Measurements from ENCODE around the gene VPS37B.
"Not testable (repeated sequence)": the region's sequence is repeated elsewhere in the genome, so short reads cannot be mapped to it uniquely, and the experiment has no call there.

VPS37B gene, protein sequence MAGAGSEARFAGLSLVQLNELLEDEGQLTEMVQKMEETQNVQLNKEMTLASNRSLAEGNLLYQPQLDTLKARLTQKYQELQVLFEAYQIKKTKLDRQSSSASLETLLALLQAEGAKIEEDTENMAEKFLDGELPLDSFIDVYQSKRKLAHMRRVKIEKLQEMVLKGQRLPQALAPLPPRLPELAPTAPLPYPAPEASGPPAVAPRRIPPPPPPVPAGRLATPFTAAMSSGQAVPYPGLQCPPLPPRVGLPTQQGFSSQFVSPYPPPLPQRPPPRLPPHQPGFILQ

GRCh38 chr12:122895704-122896636 is at the start of gene VPS37B:
Gene VPS37B (minus strand): TSS chr12:122896124. CDS start chr12:122896062, 62 bp downstream.
- DNase-seq = peak; percentile 93

DNA sequence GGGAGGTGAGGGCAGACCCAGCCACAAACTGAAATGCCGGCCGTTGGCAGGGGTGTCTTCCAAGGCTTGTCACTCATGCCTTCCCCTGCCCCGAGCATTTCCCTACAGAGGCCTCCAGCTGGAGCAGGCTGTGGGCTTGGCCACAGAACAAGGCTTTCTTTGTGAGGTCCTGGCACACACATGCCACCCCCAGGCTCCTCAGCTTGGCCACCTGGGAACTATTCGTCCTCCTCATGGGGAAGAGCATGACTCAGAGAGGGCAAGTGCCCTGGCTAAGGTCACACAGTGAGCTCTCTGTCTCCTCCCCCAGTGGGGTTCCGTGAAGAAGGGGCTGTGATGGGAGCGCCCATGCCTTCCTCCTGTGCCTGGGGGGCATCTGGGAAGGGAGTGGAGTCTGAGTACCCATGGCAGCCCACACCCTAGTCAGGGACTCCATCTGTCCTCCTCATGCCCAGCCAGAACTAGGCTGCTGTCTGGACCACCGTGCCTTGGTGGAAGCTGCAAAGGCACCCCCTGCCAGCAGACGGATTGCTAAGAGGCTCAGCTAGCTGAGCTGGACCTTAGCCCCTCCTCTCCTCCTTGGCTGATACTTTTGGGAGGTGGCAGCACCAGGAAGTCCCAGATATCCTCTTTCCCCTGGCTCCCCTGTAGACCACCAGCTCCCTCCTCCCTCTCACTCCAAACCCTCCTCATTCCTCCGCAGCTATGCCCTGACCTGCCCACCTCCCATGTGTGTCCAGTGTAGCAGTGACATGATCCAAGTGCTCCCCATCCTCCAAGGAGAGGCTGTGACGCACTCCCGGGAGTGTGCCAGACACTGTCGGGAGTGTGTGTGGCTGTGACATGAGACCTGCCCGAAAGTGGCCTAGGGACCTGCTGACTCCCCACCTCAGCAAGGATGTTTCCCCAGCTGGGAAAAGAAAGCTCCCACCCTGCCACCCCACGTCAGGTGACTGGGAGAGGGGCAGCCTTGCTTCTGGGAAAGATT is 49.0 kb upstream of the VPS37B start:
- DNase-seq = no peak

- no peak for DNase-seq
These were observed 47.3 kb upstream of the VPS37B start for GRCh38 chr12:122943196-122943595.

DNA sequence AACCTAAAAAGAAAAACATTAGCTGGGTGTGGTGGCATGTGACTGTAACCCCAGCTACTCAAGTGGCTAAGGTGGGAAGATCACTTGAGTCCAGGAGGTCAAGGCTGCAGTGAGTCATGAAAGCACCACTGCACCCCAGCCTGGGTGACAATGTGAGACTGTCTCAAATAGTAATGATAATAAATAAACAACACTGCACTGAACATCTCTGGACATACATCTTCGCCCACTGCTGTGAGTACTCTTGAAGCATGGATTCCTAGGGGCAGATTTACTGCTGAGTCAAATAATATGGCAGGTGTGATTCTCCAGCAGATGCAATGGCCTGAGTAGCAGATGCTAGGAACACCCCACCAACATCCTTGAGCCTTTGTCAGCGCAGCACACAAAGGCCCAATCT is 46.7 kb upstream of the VPS37B start:
- no peak for DNase-seq

- DNase-seq = not testable (repeated sequence)
These were observed 45.4 kb upstream of the VPS37B start for GRCh38 chr12:122941351-122941750.

GRCh38 chr12:122939125-122939524 is 43.2 kb upstream of the VPS37B start:
- no peak for DNase-seq

DNA sequence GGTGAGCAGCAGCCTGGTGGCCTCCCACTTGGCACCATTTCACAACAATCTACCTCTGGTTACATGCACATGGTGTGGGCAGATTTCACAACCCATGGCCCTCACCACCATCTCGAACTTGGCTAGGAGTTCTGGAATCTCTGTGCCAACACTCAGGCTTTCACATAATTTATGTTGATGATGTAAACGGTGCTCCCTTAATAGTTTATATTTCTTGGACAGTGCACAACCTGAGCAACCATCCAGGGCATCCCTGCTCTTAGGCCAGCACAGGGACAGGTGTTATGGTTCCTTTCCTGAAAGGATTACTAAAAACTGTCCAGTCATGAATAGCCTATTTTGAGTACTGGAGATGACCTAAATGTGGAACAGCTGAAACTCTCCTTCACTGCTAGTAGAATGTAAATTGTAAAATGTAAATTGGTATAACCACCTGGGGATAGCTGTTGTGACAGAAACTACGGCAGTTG is 41.7 kb upstream of the VPS37B start:
- DNase-seq = no peak

GRCh38 chr12:122935318-122935717 is 39.4 kb upstream of the VPS37B start:
- DNase-seq = no peak

DNA sequence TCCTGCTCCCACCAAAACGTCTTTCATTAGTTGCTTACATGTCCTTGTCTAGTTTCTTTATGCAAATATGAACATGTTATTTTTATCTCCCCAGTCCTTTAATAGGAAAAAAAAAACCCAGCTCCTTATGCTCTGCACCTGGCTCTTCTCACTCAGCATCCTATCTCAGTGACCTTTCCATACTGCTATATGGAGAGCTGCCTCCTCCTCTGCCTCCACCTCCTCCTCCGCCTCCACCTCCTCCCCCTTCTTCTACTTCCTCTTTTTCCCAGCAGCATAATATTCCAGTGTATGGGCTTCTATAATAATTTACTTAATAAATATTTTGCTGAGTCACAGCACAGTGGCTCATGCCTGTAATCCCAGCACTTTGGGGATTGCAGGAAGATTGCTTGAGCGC is 38.8 kb upstream of the VPS37B start:
- DNase-seq = no peak

DNA sequence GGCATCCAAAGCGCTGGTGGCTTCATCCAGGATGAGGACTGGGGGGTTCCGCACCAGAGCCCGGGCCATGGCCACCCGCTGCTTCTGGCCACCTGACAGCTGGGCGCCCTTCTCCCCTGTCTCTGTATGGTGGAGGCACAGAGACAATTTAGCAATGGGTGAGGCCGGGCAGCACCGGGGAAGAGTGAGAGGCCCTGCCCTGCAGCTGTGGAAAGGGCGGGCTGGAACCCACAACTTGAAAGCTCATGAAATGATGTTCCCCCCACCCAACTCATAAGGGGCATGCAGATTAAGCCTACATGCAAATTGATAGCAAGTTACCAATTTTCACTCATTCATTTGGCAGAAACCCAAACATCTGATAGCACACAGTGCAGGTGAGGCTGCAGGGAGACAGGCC is 36.3 kb upstream of the VPS37B start:
- no peak for DNase-seq

DNA sequence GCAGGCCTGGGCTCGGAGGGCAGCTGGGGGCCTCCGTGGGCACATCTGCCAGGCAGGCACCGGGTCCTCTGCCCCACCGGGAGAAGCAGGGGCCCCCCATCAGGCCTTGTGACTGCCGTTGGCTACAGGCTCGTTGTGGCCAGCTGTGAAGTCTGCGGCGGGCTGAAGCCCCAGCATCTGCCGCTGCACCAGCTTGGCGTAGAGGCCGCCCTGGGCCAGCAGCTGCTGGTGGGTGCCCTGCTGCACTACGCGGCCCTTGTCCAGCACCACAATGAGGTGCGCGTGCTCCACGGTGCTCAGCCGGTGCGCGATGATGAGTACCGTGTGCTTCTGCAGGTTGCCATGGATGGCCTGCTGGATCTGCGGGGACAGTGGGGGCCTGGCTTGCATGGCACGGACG is 33.9 kb upstream of the VPS37B start:
- DNase-seq = no peak

DNA sequence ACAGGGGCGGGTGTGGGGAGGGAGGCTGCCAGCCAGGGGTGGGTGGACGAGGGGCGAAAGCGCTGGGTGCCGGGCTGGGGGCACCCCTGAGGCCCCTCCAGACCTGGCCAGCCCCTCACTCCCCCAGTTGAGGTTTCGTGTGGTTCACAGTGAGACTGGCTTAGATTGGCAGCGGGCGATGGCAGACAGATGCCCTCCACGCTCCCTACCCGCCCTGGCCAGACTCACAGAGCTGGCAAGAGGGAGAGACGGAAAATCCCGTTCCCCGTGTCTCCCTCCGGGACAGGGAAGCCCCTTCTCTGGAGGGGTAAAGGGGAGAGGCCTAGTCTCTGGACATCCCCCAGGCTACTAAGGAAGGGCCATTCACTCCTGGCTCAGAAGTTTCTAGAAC is 33.2 kb upstream of the VPS37B start:
- no peak for DNase-seq

GRCh38 chr12:122928404-122929147 is 32.7 kb upstream of the VPS37B start:
- no peak for DNase-seq

DNA sequence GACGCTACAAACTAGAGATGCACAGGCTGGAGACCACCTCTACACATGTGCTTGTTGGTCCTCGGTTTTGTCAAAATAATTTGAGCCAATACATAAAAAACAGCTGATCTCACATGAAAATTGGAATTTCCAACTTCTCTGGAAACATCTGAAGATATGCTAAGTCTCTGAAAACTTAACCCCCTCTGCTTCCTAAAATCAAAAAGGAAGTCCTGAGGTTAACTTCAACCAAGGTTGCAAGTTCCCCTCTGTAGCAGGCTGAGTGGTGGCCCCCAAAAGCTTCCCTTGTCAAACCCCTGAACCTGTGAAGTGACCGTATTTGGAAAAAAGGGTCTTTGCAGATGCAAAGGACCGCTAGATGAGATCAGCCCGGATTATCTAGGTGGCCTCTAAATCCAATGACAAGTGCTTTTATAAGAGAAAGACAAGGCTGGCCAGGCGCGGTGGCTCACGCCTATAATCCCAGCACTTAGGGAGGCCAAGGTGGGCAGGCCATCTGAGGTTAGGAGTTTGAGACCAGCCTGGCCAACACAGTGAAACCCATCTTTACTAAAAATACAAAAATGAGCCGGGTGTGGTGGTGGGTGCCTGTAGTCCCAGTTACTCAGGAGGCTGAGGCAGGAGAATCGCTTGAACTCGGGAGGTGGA is 32.0 kb upstream of the VPS37B start:
- DNase-seq = no peak

DNA sequence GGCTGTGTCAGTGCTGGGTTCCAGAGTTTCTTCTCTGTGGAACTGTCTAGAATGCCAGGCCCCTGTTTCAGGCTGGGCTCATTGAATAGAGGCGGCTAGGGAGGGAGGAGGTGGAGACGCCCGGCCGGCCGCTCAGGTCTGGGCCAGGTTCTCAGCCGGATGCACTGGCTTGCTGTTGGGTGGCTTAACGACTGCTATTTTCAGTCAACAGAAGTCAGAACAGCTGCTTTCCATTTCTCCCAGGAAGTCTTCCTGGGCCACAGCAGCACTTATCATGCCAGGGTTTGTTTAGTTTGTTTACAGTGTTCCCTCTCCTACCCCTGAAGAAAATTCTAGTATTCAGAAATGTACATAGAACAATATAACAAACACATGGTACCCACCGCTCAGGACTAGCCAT is 26.0 kb upstream of the VPS37B start:
- DNase-seq = no peak

DNA sequence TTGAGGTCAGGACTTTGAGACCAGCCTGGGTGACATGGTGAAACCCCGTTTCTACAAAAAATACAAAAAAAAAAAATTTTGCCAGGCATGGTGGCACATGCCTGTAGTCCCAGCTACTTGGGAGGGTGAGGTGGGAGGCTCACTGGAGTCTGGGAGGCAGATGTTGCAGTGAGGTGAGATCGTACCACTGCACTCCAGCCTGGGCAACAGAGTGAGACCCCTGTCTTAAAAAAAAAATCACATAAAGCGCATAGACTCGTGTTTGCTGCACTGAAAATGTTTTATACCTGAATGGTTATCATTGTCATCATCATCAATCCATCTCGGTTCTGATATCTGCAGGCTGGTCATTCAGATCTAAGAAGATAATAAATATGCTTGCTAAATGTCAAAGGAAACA is 24.8 kb upstream of the VPS37B start:
- no peak for DNase-seq

DNA sequence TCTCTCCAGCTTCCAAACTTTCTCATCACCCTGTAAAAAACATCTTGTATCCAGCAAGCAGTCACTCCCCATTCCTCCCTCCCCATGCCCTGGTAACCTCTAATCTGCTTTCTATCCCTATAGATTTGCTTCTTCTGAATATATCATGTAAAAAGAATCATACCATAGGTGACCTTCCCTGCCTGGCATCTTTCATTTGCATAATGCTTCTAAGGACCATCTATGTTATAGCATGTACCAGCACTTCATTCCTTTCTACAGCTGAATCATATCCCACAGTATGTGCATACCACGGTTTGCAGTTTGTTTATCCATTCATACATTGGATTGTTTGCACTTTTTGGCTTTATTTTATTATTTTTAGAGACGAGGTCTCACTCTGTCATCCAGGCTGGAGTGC is 22.9 kb upstream of the VPS37B start:
- no peak for DNase-seq

DNA sequence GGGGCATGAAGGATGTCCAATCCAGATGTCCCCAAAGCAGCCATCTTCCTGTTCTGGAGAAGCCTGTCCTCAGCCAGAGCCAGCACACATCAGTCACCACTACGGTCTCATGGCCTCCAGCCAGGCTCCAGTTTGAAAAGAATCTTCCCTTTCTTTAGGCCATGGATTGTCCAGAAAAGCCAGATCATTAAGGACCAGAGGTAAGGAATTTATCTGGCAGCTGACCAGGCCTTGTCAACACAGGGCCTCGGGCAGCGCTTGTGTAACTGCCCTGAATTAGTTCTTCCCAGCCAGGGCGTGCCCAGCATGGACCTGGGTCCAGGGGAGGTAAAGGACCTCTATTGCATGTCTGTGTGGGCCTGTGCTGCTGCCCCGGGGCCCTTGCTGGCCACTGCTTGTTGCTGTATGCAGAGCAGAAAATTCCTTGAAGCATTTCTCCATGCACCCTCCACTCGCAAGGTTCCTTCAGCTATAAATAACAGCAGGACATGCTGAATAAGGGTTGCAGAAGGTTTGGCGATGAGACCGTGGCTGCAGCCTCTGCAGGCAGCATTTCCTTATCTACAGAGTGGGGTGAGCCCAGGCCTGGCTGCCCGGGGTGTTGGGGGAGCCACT is 21.7 kb upstream of the VPS37B start:
- DNase-seq = no peak

- no peak for DNase-seq
These were observed 13.7 kb upstream of the VPS37B start for GRCh38 chr12:122909442-122910288.

DNA sequence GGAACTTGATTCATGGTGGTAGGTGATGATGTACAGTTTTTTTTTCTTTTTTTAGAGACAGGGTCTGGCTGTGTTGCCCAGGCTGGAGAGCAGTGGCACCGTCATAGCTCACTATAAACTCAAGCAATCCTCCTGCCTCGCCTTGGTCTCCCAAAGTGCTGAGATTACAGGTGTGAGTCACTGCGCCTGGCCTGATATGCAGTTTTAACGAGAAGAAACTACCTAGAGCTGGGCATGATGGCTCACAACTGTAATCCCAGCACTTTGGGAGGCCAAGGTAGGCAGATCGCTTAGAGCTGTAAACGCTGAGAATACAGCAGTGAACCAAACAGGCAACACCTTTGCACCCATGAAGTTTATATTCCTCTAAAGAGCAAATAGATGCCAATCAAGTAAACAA is 13.0 kb upstream of the VPS37B start:
- no peak for DNase-seq
